HepG2 (cell line): ENCODE data around the gene VCL.

ENCODE experiments used
- BRCA1 ChIP-seq: sonication (generic); formaldehyde crosslinking; IDR thresholded peaks from 2 replicates; pipeline ENCODE4 v1.4.0; 2020; ENCODE audit warnings: missing genetic modification reagents
- CEBPB ChIP-seq: IDR thresholded peaks from 2 replicates; pipeline ENCODE4 v1.6.1; 2011; ENCODE audit warnings: low read depth, low read length, improper control_type of control experiment, borderline replicate concordance
- CTCF ChIP-seq: sonication (generic); formaldehyde crosslinking; IDR thresholded peaks from 2 replicates; pipeline ENCODE4 v1.5.0; 2020; ENCODE audit warnings: mild to moderate bottlenecking, missing genetic modification reagents, moderate library complexity
- HDAC6 ChIP-seq: fragments of 200-600 bp; sonication (generic); IDR thresholded peaks from 2 replicates; pipeline ENCODE4 v1.7.0; 2017; ENCODE audit warnings: mild to moderate bottlenecking, antibody characterized with exemption, low read length, low read depth
- HMGXB4 ChIP-seq, 2 experiments: sonication (generic) in 1 of 2; formaldehyde crosslinking in 1 of 2; IDR thresholded peaks; 2 replicates each; pipeline versions ENCODE4 v1.4.0 to v1.6.1; 2018 to 2020; ENCODE audit warnings: missing genetic modification reagents in 2 of 2, borderline replicate concordance in 1 of 2, low read depth in 1 of 2, mild to moderate bottlenecking in 1 of 2, missing biosample characterization in 1 of 2
- NR2F2 ChIP-seq: IDR thresholded peaks from 2 replicates; pipeline ENCODE4 v1.6.1; 2012; ENCODE audit warnings: low read depth, inconsistent platforms, borderline replicate concordance
- TAF1 ChIP-seq: sonication (generic); formaldehyde crosslinking; IDR thresholded peaks from 2 replicates; pipeline ENCODE4 v1.4.0; 2020; ENCODE audit warnings: missing genetic modification reagents
- ZBTB49 ChIP-seq: sonication (generic); formaldehyde crosslinking; IDR thresholded peaks from 2 replicates; pipeline ENCODE4 v1.4.0; 2020; ENCODE audit warnings: missing genetic modification reagents, borderline replicate concordance
- ZFX ChIP-seq: sonication (generic); formaldehyde crosslinking; IDR thresholded peaks from 2 replicates; pipeline ENCODE4 v1.4.0; 2020; ENCODE audit warnings: mild to moderate bottlenecking, low read depth, missing genetic modification reagents, moderate library complexity
- ZNF776 ChIP-seq: sonication (generic); formaldehyde crosslinking; IDR thresholded peaks from 2 replicates; pipeline ENCODE4 v1.4.0; 2020; ENCODE audit warnings: mild to moderate bottlenecking, missing genetic modification reagents

- TF ChIP-seq ZFX (peak; percentile 47), HDAC6 (no peak), NR2F2 (no peak), TAF1 (CRISPR knock-in tag) (no peak), HMGXB4 (CRISPR knock-in tag; IDR thresholded peaks at IDR 0.05; ENCODE audit: borderline replicate concordance in 1 of 2, low read depth in 1 of 2) (peak; percentile 33 to 66; a peak in 2 of 4 replicates), ZNF776 (CRISPR knock-in tag) (no peak), ZBTB49 (no peak), CEBPB (no peak), CTCF (CRISPR knock-in tag) (peak; percentile 46), BRCA1 (CRISPR knock-in tag) (no peak)
Observed at GRCh38 chr10:73998929-73999691, 1.2 kb downstream of the VCL start.
